GM23248 (cell line): ENCODE results near the gene ZBTB20. TPM values are rescaled to one million over a fixed set of nuclear protein-coding genes. Genes with fewer than 3 reads are reported as not detected.

Source experiments
- DNase-seq: peaks from one replicate; pipeline ENCODE4 v3.0.0-alpha.2; 2015
- H2AFZ ChIP-seq: fragments of 200-600 bp; sonication (generic); 2 replicates; pipeline ENCODE4 v1.6.1; 2016; ENCODE audit warnings: antibody characterized with exemption
- H3F3A ChIP-seq: fragments of 200-600 bp; sonication (generic); 2 replicates; pipeline ENCODE4 v1.6.1; 2016; ENCODE audit warnings: mild to moderate bottlenecking, antibody characterized with exemption, mixed run types; ENCODE audit not compliant: insufficient read depth
- H3K27ac ChIP-seq: fragments of 200-600 bp; sonication (generic); 2 replicates; pipeline ENCODE4 v1.5.1; 2016; ENCODE audit warnings: mild to moderate bottlenecking
- H3K27me3 ChIP-seq: fragments of 200-600 bp; sonication (generic); replicated peaks from 2 replicates; pipeline ENCODE4 v1.6.1; 2016; ENCODE audit warnings: mild to moderate bottlenecking; ENCODE audit not compliant: insufficient read depth
- H3K36me3 ChIP-seq: fragments of 200-600 bp; sonication (generic); 2 replicates; pipeline ENCODE4 v1.6.1; 2016; ENCODE audit warnings: low read depth, mild to moderate bottlenecking
- H3K4me1 ChIP-seq: fragments of 200-600 bp; sonication (generic); 2 replicates; pipeline ENCODE4 v1.6.1; 2016; ENCODE audit warnings: mild to moderate bottlenecking; ENCODE audit not compliant: insufficient read depth
- H3K4me2 ChIP-seq: fragments of 200-600 bp; sonication (generic); one replicate; pipeline ENCODE4 v1.6.1; 2016; ENCODE audit warnings: mild to moderate bottlenecking; ENCODE audit not compliant: unreplicated experiment
- H3K4me3 ChIP-seq: fragments of 200-600 bp; sonication (generic); 2 replicates; pipeline ENCODE4 v1.5.1; 2016; ENCODE audit warnings: mild to moderate bottlenecking
- H3K79me2 ChIP-seq: fragments of 200-600 bp; sonication (generic); 2 replicates; pipeline ENCODE4 v1.6.1; 2016; ENCODE audit warnings: mild to moderate bottlenecking; ENCODE audit not compliant: insufficient read depth
- H3K9ac ChIP-seq: fragments of 200-600 bp; sonication (generic); 2 replicates; pipeline ENCODE4 v1.6.1; 2016; ENCODE audit warnings: mild to moderate bottlenecking
- H3K9me2 ChIP-seq: fragments of 200-600 bp; sonication (generic); 2 replicates; pipeline ENCODE4 v1.6.1; 2016; ENCODE audit warnings: mixed run types, mild to moderate bottlenecking, moderate library complexity; ENCODE audit not compliant: insufficient read depth
- H3K9me3 ChIP-seq: fragments of 200-600 bp; sonication (generic); one replicate; pipeline ENCODE4 v1.6.1; 2017; ENCODE audit warnings: low read depth
- H4K20me1 ChIP-seq: fragments of 200-600 bp; sonication (generic); 2 replicates; pipeline ENCODE4 v1.6.0; 2016; ENCODE audit not compliant: insufficient read depth
- EZH2 ChIP-seq: fragments of 200-600 bp; sonication (generic); IDR thresholded peaks from 2 replicates; pipeline ENCODE4 v1.6.1; 2018; ENCODE audit warnings: antibody characterized with exemption, mild to moderate bottlenecking; ENCODE audit not compliant: insufficient read depth, poor library complexity, severe bottlenecking
- EZH2phosphoT487 ChIP-seq: fragments of 200-600 bp; sonication (generic); IDR thresholded peaks from 2 replicates; pipeline ENCODE4 v1.6.1; 2018; ENCODE audit warnings: antibody characterized with exemption, moderate library complexity, mild to moderate bottlenecking, low read depth; ENCODE audit not compliant: insufficient read depth
- WGBS, 2 experiments: methylation state at CpG; one replicate each; pipeline ENCODE4 v1.1.6; 2015 to 2017; ENCODE audit warnings: low lambda C conversion rate in 2 of 2, low coverage in 1 of 2; ENCODE audit errors: missing lambda C conversion rate in 2 of 2; 5-methylcytosine and 5-hydroxymethylcytosine counted together
- in situ Hi-C: fragments of 300-500 bp; cut with MboI; formaldehyde crosslinking; loops from 2 replicates; pipeline ENCODE4 v1.15.0; 2020
- polyA plus RNA-seq: library from polyadenylated mRNA; unstranded; fragments of >200 nt; fragmentation: Nextera tagmentation; extraction: Ambion mirVana; gene quantifications from 2 replicates; pipeline ENCODE4 v1.2.1, GENCODE V29; 2016
- total RNA-seq: library from RNA; depleted of rRNA; stranded (reverse); fragments of >200 nt; shearing (Covaris generic); gene quantifications from 2 replicates; pipeline ENCODE4 v1.2.3, GENCODE V29; 2014

The ZBTB20 gene
- total and polyA plus RNA-seq, 2 experiments from 2014 or later: 9.2 to 12.2 TPM

- peak overlapping the region; percentile 19; the same call in 1 of the 2 replicates for H2AFZ ChIP-seq
- H3K79me2 ChIP-seq: peaks cover 6% of the 10 kb centered on the region; the same call in 1 of the 2 replicates
- no peaks in the 10 kb centered on the region for H3K36me3 ChIP-seq
- DNase-seq: no peak
- TF ChIP-seq EZH2phosphoT487 (no peak), EZH2 (no peak)
- peaks cover 45% of the 10 kb centered on the region for H3F3A ChIP-seq
- peak overlapping the region; percentile 49 for H3K9ac ChIP-seq
- peaks cover 48% of the 10 kb centered on the region for H3K4me1 ChIP-seq
- no peaks in the 10 kb centered on the region for H3K9me3 ChIP-seq
- in situ Hi-C loops: no loop called here
- peak overlapping the region; percentile 72 for H3K4me2 ChIP-seq
- peak overlapping the region; percentile 66 for H3K4me3 ChIP-seq
- no peaks in the 10 kb centered on the region for H3K27me3 ChIP-seq
- no peaks in the 10 kb centered on the region for H4K20me1 ChIP-seq
- peak overlapping the region; percentile 85 for H3K27ac ChIP-seq
- WGBS, 2 experiments: 9 to 10% methylated on average over 5 of the region's 5 CpGs
- H3K9me2 ChIP-seq: no peaks in the 10 kb centered on the region
Observed at GRCh38 chr3:114417265-114417664, 729.8 kb downstream of the ZBTB20 start.

- no peaks in the 10 kb centered on the region for H3K9me2 ChIP-seq
- TF ChIP-seq EZH2phosphoT487 (no peak), EZH2 (no peak)
- in situ Hi-C loops: no loop called here
- H3K9me3 ChIP-seq: no peaks in the 10 kb centered on the region
- peak; percentile 90 for DNase-seq
- H3K27ac ChIP-seq: peak overlapping the region; percentile 80
- H3K79me2 ChIP-seq: peaks cover 6% of the 10 kb centered on the region; the same call in 1 of the 2 replicates
- H2AFZ ChIP-seq: peak overlapping the region; percentile 64
- H3K9ac ChIP-seq: peak overlapping the region; percentile 58
- WGBS, 2 experiments: 21% methylated on average over 9 of the region's 9 CpGs
- H3K36me3 ChIP-seq: no peaks in the 10 kb centered on the region
- H3K4me2 ChIP-seq: peak overlapping the region; percentile 73
- peaks cover 64% of the 10 kb centered on the region for H3K4me1 ChIP-seq
- peak overlapping the region; percentile 47 for H3K4me3 ChIP-seq
- no peaks in the 10 kb centered on the region for H3K27me3 ChIP-seq
- peaks cover 35% of the 10 kb centered on the region for H3F3A ChIP-seq
- H4K20me1 ChIP-seq: no peaks in the 10 kb centered on the region
Observed at GRCh38 chr3:114411811-114412803, 735.0 kb downstream of the ZBTB20 start.

GRCh38 chr3:114411190-114411668 lies 735.9 kb downstream of the ZBTB20 start:
- Histone ChIP-seq H3K4me2 (peak overlapping the region; percentile 73), H3K36me3 (no peaks in the 10 kb centered on the region), H3K9me3 (no peaks in the 10 kb centered on the region), H3K4me3 (peak overlapping the region; percentile 47), H2AFZ (peak overlapping the region; percentile 34), H3K4me1 (peaks cover 64% of the 10 kb centered on the region), H4K20me1 (no peaks in the 10 kb centered on the region), H3K9me2 (no peaks in the 10 kb centered on the region), H3K79me2 (peaks cover 6% of the 10 kb centered on the region; the same call in 1 of the 2 replicates), H3K27ac (peak overlapping the region; percentile 80), H3K27me3 (no peaks in the 10 kb centered on the region), H3K9ac (peak overlapping the region; percentile 58), H3F3A (peaks cover 31% of the 10 kb centered on the region)
- in situ Hi-C loops: no loop called here
- whole genome bisulfite sequencing, 2 experiments: 8% methylated on average over 3 of the region's 3 CpGs
- no peak for TF ChIP-seq EZH2phosphoT487
- no peak for TF ChIP-seq EZH2
- DNase-seq: peak; percentile 68

- peak overlapping the region; percentile 19 for H3K27ac ChIP-seq
- peaks cover 44% of the 10 kb centered on the region for H3F3A ChIP-seq
- peaks cover 6% of the 10 kb centered on the region; the same call in 1 of the 2 replicates for H3K79me2 ChIP-seq
- peaks cover 80% of the 10 kb centered on the region for H3K4me1 ChIP-seq
- peak overlapping the region; percentile 53 for H3K4me3 ChIP-seq
- peak overlapping the region; percentile 58 for H3K9ac ChIP-seq
- H2AFZ ChIP-seq: peak overlapping the region; percentile 40
- H3K9me2 ChIP-seq: no peaks in the 10 kb centered on the region
- H3K4me2 ChIP-seq: peak overlapping the region; percentile 70
- H3K36me3 ChIP-seq: no peaks in the 10 kb centered on the region
- peak; percentile 68 for DNase-seq
- in situ Hi-C loops: no loop called here
- no peaks in the 10 kb centered on the region for H3K27me3 ChIP-seq
- H3K9me3 ChIP-seq: no peaks in the 10 kb centered on the region
- no peaks in the 10 kb centered on the region for H4K20me1 ChIP-seq
- 12 to 13% methylated on average over 17 of the region's 17 CpGs for WGBS, 2 experiments
- TF ChIP-seq EZH2: no peak
Observed at GRCh38 chr3:114408736-114409670, 738.1 kb downstream of the ZBTB20 start.
